Dermis microvascular lymphatic vessel endothelial cell (primary cell): ENCODE measurements around the gene MUC5B. TPM values are rescaled to one million over a fixed set of nuclear protein-coding genes. Genes with fewer than 3 reads are reported as not detected.

Experiments used
- DNase-seq, 2 donors: peaks; one replicate each; pipeline versions ENCODE4 v3.0.0 to v3.0.0-alpha.2; 2010; ENCODE audit warnings: low read depth in 2 of 2
- total RNA-seq: library from RNA; depleted of rRNA; stranded (reverse); fragments of >200 nt; gene quantifications from 2 replicates; pipeline ENCODE4 v1.2.1, GENCODE V29; 2014

The MUC5B gene
- total RNA-seq, 1 donor from 2014 or later, result not detected

DNA sequence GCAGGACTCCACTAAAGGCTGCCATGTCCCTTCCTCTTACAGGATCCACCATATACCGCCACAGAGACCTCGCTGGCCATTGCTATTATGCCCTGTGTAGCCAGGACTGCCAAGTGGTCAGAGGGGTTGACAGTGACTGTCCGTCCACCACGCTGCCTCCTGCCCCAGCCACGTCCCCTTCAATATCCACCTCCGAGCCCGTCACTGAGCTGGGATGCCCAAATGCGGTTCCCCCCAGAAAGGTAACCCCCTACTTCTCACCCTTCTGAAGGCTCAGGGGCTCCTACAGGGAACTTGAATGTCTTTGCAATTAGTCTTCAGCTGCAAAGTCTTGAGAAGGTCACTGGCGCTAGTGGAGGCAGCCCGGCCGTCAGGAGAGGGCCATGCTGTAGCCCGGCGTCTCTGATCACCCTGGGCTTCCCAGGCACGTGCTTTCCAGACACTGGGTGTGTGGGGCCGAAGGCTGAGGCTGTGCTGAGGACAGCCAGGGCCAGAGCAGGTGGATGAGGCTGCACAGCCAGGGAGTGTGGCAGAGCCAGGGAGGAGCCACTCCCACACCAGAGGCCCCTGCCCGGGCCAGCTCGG lies 30.0 kb upstream of the MUC5B start:
- DNase-seq, result no peak

DNA sequence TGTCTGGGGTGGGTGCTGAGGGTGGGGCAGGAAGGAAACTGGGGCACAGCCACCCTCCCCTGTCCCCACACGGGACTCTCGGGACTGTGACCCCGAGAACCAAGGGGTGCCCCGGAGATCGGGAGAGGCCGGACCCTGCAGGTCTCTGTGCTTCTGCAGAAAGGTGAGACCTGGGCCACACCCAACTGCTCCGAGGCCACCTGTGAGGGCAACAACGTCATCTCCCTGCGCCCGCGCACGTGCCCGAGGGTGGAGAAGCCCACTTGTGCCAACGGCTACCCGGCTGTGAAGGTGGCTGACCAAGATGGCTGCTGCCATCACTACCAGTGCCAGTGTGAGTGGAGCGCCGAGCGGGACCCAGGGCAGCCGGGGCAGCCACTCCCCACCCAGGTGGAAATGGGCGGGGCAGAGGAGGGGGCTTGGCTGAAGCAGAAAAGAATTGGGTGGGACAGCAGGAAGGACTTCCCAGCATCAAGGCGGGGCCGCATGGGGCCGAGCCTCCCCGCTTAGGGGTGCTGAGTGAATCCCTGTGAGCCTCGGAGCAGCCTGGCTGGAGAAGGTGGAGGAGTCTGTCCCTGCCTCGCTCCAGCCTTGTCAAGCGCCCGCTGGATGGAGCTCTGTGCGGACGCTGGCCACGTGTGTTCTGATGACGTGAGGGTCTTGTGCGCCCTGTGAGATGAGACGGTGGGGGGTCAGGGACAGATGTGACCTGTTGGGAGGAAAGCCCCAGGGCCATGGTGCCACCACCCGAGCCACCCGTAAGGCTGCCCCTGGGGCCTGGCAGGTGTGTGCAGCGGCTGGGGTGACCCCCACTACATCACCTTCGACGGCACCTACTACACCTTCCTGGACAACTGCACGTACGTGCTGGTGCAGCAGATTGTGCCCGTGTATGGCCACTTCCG lies 29.3 kb upstream of the MUC5B start:
- no peak for DNase-seq

DNA sequence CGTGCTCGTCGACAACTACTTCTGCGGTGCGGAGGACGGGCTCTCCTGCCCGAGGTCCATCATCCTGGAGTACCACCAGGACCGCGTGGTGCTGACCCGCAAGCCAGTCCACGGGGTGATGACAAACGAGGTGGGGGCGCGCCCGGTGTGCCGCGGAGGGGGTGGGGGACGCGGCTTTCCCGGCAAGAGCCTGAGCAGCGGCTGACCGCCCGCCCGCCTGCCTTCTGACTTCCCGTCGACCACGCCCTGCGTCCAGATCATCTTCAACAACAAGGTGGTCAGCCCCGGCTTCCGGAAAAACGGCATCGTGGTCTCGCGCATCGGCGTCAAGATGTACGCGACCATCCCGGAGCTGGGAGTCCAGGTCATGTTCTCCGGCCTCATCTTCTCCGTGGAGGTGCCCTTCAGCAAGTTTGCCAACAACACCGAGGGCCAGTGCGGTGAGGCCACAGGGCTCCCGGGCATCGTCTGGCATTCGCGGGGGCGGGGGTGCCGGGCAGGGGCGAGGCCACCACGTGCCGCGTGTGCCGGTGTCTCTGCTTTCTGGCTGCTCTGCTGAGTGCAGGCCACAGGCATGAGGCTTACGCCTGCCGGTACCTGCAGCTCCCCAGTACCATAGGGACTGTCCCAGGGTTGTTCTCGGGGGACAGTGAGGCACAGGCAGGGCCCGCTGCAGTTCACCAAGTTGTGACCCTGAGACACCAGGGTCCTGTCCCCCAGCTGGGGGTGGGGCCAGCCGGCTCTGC lies 28.5 kb upstream of the MUC5B start:
- DNase-seq, result no peak

DNA sequence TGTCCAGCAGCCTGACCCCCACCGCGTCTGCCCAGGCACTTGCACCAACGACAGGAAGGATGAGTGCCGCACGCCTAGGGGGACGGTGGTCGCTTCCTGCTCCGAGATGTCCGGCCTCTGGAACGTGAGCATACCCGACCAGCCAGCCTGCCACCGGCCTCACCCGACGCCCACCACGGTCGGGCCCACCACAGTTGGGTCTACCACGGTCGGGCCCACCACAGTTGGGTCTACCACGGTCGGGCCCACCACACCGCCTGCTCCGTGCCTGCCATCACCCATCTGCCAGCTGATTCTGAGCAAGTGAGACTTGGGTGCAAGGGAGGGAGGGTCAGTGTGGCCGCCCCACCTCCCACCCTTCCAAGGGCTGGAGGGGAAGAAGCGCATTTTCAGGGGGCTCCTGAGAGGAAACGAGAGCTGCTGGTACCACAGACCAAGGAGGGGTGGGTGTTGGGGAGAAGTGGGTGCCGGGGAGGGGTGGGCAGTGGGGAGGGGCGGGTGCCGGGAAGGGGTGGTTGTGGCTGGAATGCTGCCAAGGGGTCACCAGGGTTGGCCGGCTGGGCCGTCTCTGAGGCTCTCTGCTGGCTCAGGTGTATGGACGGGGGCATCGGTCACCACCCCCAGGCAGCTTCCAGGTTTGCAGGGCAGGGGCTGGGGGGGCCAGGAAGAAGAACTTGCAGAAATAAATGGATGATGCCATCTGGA lies 27.7 kb upstream of the MUC5B start:
- no peak for DNase-seq

DNA sequence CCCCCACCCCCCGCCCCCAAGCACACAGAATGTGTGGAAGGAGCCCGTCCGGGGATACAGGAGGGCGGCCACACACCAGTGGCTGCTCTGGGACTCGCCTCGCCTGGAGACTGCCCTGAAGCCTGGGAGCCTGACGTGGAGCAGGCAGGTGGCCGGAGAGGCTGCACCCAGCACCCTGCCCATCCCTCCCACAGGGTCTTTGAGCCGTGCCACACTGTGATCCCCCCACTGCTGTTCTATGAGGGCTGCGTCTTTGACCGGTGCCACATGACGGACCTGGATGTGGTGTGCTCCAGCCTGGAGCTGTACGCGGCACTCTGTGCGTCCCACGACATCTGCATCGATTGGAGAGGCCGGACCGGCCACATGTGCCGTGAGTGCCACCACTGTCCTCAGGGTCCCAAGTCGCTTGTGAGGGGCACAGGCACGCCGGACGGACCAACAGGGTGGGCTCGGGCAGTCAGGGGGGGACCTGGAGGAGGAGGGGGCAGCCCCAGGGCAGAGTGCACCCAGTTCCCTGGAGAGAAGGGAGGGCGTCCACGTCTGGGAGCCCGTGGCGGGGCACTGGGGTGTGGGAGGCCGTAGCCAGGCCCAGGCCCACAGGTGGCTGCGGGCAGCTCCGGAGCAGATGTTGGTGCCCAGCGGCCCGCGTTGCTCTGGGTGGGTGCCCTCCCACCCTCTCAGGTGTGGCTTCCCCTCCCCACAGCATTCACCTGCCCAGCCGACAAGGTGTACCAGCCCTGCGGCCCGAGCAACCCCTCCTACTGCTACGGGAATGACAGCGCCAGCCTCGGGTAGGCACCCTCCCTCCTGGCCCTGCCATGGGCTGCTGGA lies 27.0 kb upstream of the MUC5B start:
- no peak for DNase-seq

DNA sequence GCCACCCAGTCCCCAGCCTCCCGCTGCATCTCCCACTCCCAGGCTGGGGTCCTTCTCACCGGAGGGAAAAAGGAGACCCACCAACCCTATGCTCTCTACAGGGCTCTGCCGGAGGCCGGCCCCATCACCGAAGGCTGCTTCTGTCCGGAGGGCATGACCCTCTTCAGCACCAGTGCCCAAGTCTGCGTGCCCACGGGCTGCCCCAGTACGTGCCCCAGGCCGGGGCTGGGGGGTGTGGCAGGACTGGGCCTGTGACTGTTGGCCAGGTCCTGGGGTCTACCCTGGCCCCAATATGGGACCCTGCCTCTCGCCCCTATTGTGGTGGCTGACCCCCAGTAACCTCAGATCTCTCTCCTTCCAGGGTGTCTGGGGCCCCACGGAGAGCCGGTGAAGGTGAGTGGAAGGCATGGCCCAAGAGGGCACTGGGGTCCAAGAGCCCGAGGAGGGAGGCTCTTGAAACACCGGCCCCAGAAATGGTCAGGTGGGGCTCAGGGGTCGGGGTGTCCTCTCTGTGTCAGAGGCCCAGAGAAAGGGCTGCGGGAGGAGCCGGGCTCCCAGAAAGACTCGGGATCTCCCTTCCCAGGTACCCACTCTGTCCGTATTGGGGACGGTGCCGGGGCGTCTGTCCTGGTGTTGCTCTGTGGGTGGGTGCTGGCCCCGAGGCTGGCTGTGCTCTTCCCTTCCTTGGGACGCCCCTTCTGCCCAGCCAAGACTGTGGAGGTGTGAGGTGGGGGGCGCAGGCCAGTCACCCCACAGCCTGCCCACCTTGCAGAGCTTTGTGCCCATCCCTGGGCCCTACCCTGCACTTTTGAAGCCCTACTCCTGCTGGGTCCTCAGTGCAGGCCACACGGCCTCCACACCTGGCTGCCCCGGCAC lies 26.1 kb upstream of the MUC5B start:
- no peak for DNase-seq

DNA sequence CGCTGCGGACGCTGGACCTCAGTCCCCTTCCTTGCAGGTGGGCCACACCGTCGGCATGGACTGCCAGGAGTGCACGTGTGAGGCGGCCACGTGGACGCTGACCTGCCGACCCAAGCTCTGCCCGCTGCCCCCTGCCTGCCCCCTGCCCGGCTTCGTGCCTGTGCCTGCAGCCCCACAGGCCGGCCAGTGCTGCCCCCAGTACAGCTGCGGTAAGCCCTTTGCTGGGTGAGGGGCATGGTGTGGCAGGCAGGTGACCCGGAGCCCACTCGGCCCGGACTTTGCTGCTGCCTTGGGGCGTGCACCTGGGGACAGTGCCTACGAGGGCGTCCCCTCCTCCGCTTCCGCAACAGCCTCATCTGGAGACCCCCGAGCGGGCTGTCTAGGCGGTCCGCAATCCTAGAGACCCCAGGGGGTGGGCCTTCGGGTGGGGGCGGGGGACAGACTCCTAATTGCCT lies 25.4 kb upstream of the MUC5B start:
- no peak for DNase-seq

DNA sequence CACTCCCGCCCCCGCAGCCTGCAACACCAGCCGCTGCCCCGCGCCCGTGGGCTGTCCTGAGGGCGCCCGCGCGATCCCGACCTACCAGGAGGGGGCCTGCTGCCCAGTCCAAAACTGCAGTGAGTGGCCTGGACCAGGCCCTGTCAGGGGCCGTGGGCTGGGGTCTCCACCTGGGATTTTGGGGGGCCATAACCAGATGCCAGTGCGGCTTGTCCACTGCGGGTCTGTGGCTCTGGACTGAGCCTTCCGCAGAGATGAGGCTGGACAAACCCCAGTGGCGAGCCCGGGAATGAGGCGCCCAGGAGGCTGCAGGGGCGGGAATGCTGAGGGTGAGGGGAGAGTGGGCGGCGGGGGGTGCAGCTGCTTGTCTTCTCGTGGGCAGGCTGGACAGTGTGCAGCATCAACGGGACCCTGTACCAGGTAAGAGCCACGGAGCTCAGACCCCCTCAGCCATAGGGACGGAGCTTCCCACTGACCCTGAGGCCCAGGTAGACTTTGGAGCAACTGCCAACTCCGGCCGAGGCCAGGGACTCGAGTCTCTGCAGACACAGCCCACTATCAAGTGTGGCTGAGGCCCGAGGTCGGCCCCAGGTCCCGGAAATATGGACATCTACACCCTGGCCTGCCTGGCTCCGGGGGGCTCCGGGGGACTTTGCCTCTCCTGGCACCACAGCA lies 24.8 kb upstream of the MUC5B start:
- DNase-seq, result no peak

DNA sequence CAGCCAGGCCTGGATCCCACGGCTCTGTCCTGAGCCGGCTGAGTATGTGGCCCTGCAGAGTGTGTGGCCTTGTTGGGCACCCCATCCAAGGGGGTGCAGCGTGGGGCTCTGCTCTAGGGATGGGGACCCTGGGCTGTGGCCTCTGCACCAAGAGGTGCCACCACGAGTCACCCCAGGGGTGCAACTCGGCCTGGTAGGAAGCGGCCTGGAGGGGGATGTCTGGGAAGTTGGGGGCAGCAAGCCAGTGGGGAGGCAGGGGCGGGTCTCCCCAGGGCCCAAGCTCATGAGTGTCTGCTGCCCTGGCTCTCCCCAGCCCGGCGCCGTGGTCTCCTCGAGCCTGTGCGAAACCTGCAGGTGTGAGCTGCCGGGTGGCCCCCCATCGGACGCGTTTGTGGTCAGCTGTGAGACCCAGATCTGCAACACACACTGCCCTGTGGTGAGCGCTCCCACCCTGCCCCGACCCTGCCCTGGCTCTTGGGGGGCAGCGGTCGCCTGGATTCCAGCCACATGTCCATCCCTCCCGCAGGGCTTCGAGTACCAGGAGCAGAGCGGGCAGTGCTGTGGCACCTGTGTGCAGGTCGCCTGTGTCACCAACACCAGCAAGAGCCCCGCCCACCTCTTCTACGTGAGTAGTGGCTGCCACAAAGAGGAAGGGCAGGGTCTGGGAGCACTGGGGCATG lies 24.2 kb upstream of the MUC5B start:
- no peak for DNase-seq

DNA sequence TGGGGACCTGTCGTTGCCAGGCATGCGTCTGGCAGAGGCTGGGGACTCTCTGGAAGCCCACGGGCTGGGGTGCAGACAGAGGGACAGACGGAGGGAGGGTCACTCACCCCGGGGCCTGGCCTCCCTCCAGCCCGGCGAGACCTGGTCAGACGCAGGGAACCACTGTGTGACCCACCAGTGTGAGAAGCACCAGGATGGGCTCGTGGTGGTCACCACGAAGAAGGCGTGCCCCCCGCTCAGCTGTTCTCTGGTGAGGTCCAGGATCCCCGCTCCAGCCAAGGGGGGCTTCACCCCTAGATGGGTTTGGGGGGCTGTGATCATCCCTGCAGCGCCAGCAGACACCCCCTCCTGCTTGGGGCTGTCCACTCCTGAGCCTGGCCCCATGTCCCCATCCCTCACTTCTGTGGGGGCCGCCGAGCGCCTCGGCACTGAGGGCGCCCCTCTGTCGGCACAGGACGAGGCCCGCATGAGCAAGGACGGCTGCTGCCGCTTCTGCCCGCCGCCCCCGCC lies 23.6 kb upstream of the MUC5B start:
- no peak for DNase-seq

DNA sequence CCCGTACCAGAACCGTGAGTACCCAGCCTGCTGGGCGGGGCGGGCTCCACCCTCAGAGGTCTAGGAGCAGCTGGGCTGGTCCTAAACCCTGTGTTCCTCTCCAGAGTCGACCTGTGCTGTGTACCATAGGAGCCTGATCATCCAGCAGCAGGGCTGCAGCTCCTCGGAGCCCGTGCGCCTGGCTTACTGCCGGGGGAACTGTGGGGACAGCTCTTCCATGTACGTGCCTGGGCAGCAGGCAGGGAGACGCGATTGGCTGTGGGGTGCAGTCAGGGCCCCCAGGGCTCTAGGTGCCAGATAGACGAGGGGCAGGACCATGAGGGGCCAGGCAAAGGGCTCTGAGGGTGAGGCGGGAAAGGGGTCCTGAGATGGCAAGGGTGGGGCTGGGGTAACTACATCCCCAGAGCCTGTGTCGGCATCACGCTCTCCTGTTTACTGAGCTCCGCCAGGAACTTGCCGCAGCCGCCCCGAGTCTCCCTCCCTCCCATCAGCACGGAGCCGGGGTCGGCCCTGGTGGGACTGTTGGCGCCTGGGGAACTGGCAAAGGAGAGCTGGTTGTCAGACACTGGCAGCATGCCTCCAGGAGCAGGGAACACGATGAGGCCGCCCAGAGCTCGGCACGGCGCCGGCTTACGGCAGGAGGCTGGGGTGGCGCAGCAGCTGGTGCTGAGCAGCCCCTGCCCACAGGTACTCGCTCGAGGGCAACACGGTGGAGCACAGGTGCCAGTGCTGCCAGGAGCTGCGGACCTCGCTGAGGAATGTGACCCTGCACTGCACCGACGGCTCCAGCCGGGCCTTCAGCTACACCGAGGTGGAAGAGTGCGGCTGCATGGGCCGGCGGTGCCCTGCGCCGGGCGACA lies 22.9 kb upstream of the MUC5B start:
- no peak for DNase-seq

DNA sequence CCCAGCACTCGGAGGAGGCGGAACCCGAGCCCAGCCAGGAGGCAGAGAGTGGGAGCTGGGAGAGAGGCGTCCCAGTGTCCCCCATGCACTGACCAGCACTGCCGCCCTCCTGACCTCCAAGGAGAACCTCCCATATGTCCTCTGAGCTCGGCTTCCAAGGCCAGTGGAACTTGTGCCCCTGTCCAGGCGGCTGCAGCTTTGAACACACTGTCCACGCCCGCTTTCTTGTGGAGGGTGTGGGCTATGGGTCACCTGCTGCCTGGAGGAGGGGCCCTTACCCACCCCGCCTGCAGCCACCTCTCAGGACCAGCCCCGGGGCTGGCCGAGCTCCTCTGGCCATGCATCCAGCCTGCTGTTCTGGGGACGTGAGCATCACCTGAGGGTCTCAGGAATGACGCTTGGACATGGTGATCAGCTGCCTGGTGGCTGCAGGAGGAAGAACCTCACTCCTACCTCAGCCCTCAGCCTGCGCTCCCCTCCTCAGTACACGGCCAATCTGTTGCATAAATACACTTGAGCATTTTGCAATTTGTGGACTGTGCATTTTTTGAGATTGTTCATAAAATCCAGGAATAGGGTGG lies 22.2 kb upstream of the MUC5B start:
- no peak for DNase-seq

DNA sequence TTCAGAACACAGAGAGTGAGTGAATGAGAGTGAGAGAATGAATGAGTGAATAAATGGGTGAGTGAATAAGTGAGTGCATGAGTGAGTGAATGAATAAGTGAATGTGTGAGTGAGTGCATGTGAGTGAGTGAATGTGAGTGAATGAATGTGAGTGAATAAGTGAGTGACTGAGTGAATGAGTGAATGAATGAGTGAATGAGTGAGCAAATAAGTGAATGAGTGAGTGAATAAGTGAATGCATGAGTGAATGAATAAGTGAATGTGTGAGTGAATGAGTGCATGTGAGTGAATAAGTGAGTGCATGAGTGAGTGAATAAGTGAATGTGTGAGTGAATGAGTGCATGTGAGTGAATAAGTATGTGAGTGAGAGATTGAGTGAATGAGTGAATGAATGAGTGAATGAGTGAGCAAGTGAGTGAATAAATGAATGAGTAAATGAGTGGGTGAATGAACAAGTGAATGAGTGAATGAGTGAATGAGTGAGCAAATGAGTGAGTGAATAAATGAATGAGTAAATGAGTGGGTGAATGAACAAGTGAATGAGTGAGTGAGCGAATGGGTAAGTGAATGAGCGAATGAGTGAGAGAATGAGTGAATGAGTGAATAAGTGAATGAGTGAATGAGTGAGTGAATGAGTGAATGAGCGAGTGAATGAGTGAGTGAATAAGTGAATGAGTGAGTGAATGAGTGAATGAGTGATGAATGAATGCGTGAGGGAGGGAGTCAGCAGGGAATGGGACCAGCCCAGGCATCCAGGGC lies 21.3 kb upstream of the MUC5B start:
- DNase-seq, result no peak

DNA sequence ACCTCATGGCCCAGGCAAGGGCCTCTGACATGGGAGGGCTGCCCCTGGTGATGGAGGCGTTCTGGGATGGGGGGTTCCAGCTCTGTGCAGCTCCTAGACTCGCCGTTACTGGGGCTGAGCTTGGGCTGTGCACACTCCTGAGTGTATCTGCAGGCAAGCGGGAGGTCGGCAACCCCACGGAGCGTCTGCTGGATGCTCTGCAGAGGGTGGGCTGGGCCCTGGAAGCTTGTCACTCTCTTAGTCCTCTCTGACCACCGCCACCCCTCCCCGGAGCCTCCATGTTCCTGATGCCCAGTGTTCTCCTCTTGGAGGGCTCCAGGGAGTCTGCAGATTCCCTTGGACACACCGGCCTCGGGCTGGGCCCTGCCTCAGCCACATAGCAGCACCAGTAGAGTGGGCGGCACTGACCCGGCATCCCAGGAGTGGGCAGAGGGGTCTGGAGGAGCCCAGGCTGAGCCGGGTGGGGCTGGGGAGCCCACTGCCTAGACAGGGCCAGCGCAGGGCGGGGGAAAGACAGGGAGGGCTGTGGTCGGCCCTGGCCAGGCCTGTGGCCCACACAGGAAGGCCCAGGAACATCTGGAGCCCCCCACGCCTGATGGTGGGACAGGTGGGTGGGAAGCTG lies 20.6 kb upstream of the MUC5B start:
- DNase-seq, result no peak

DNA sequence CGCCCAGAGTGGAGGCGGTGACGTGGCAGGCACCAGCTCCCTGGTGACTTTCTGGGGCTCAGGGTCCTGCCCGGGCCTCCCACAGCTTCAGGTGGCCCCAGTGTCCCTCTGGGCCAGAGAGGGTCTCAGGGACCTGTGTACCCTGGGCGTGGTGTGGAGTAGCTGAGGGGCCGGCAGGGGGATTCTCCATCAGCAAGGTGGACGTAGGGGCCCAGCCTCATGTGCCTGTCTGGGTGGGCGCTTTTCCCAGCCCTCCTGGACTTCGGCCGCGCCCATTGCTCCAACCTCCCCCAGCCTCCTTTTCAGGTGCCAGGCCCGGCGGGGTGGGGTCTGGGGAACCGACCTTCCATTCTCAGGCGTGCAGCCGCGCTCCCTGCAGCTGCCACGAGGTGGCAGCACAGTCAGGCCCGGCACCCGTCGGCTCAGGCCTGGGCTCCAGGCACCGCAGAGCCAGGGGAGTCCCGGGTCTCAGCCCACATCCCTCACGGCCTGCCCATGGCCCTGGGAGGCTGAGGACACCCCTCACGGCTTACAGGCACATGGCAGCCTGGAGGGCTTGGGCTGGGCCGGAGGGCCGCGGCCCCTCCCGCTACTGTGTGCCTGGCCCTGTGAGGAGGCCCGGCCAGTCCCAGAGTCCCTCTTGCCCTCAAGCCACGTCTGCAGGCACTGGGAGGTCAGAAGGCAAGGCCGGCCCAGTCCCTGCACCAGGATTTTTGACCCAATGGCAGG lies 19.9 kb upstream of the MUC5B start:
- peak; percentile 10 to 36 for DNase-seq
